GM12891 (cell line): ENCODE results near the gene ACVR1.

ENCODE experiments used
- PAX5 ChIP-seq: IDR thresholded peaks from 2 replicates; pipeline ENCODE4 v1.6.1; 2011; ENCODE audit warnings: low read length, moderate library complexity, mild to moderate bottlenecking; ENCODE audit not compliant: insufficient read depth, severe bottlenecking
- POLR2A ChIP-seq: IDR thresholded peaks from 2 replicates; pipeline ENCODE4 v1.6.1; 2011; ENCODE audit warnings: low read depth, low read length, control low read depth
- POLR2AphosphoS5 ChIP-seq: IDR thresholded peaks from 2 replicates; pipeline ENCODE4 v1.6.1; 2011; ENCODE audit warnings: low read depth, low read length, control low read depth
- POU2F2 ChIP-seq: IDR thresholded peaks from 2 replicates; pipeline ENCODE4 v1.6.1; 2011; ENCODE audit warnings: low read depth, mild to moderate bottlenecking, control low read depth, low read length, moderate library complexity
- SPI1 ChIP-seq: IDR thresholded peaks from 2 replicates; pipeline ENCODE4 v1.6.1; 2011; ENCODE audit warnings: low read depth, low read length, control low read depth
- TAF1 ChIP-seq: IDR thresholded peaks from 2 replicates; pipeline ENCODE4 v1.6.1; 2011; ENCODE audit warnings: low read depth, low read length, control low read depth

DNA sequence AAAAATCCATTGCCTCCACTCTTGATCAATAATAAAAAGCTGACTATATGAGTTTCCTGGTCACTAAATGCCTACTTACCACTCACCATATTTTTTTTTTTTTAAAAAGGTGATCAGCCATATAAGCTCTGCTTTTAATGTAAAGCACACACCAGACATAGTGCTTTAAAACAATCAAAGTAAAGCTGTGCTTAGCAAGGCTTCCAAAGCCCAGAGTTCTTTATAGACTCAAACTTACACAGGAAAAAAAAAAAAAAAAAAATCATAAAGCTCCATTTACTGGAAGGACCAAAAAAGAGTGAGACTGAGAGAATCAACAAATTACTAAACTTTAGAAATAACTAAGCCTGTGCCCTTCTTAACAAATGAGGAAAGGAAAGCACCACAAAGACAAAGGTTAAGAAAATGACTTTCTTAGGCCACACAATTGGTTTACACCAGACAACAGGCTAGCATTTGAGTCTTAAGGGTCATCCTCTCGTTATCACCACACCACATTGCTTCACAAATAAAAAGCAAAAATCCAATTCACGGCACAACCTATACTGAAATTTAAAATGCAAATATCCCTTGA, 11.2 kb downstream of the ACVR1 start:
- TF ChIP-seq POLR2A: no peak
- TF ChIP-seq POLR2AphosphoS5: no peak
- no peak for TF ChIP-seq TAF1
- no peak for TF ChIP-seq PAX5
- no peak for TF ChIP-seq SPI1
- no peak for TF ChIP-seq POU2F2
